K562 (cell line): ENCODE data around the gene SLC30A1. TPM values are rescaled to one million over a fixed set of nuclear protein-coding genes. Genes with fewer than 3 reads are reported as not detected.
A peak's percentile ranks its signal among the peaks of the same experiment; 100 is the strongest.

Experiments used
- ATAC-seq: fragments of 200-7000 bp; cut with Tn5 transposase; 3 replicates; pipeline ENCODE4 v1.9.1; 2020; ENCODE audit warnings: moderate library complexity
- BruUV-seq: library from RNA; stranded (reverse); fragments of 400-500 nt; replicated peaks from 2 replicates; lab custom pipeline; 2021; lab: Mats Ljungman, UMichigan
- CTCF ChIA-PET: fragments of 300-600 bp; formaldehyde crosslinking; extraction: SDS; loops from one replicate; lab custom pipeline; 2021; ENCODE audit warnings: low intra/inter-chr PET ratio; lab: Yijun Ruan, JAX
- POLR2A ChIA-PET: fragments of 300-600, 350-650 bp; sonication (Branson Sonifier 250); formaldehyde crosslinking; extraction: SDS; loops from one replicate; lab custom pipeline; 2021; ENCODE audit warnings: antibody characterized with exemption, inconsistent platforms; lab: Yijun Ruan, JAX
- DNase-seq, 4 experiments: peaks; one replicate each; pipeline versions ENCODE4 v3.0.0 to v3.0.0-alpha.2; 2011 to 2018; ENCODE audit warnings: low spot score in 3 of 4, mixed read lengths in 3 of 4; ENCODE audit errors: extremely low read depth in 1 of 4
- FAIRE-seq: peaks from 2 replicates; lab custom pipeline; 2011; peaks lifted over from hg19 to GRCh38; lab: Jason Lieb, UNC
- H2AFZ ChIP-seq: 2 replicates; pipeline ENCODE4 v1.6.0; 2011; ENCODE audit warnings: low read depth, low read length, control low read depth, inconsistent platforms
- H3K27ac ChIP-seq: fragments of 200-600 bp; 3 replicates; pipeline ENCODE4 v1.8.0; 2011; ENCODE audit warnings: low read depth, mild to moderate bottlenecking, control low read depth, inconsistent platforms, low read length, moderate library complexity, mixed read lengths; ENCODE audit errors: extremely low read depth
- H3K27me3 ChIP-seq, 2 experiments: fragments of 300-600 bp in 1 of 2; 2 replicates in 1 of 2; 3 replicates in 1 of 2; pipeline versions ENCODE4 v1.6.0 to v1.8.0; 2011; ENCODE audit warnings: inconsistent platforms in 2 of 2, low read length in 2 of 2, mild to moderate bottlenecking in 1 of 2, mixed read lengths in 1 of 2, moderate library complexity in 1 of 2; ENCODE audit not compliant: control insufficient read depth in 2 of 2, insufficient read depth in 2 of 2
- H3K36me3 ChIP-seq: fragments of 300-600 bp; 3 replicates; pipeline ENCODE4 v1.8.0; 2011; ENCODE audit warnings: mild to moderate bottlenecking, low read length, inconsistent platforms; ENCODE audit not compliant: control insufficient read depth, insufficient read depth
- H3K4me1 ChIP-seq, 2 experiments: fragments of 200-600 bp in 1 of 2; replicated peaks in 1 of 2; 2 replicates in 1 of 2; 3 replicates in 1 of 2; pipeline versions ENCODE4 v1.5.1 to v1.8.0; 2011; ENCODE audit warnings: inconsistent platforms in 2 of 2, low read length in 2 of 2, mild to moderate bottlenecking in 1 of 2, mixed read lengths in 1 of 2, moderate library complexity in 1 of 2; ENCODE audit not compliant: control insufficient read depth in 2 of 2, insufficient read depth in 2 of 2
- H3K4me2 ChIP-seq: 2 replicates; pipeline ENCODE4 v1.6.1; 2011; ENCODE audit warnings: low read length, control low read depth, inconsistent platforms, mixed read lengths; ENCODE audit not compliant: insufficient read depth
- H3K4me3 ChIP-seq: fragments of 200-600 bp; sonication (generic), shearing (Covaris generic); 2 replicates; pipeline ENCODE4 v1.5.1; 2016; ENCODE audit warnings: control low read depth, inconsistent platforms
- H3K79me2 ChIP-seq: fragments of 200-600 bp; 3 replicates; pipeline ENCODE4 v1.8.0; 2011; ENCODE audit warnings: low read length, inconsistent platforms; ENCODE audit not compliant: control insufficient read depth, insufficient read depth
- H3K9ac ChIP-seq, 2 experiments: 2 replicates each; pipeline versions ENCODE4 v1.6.0 to v1.6.1; 2011; ENCODE audit warnings: low read depth in 2 of 2, low read length in 2 of 2, control low read depth in 1 of 2, inconsistent platforms in 1 of 2, mild to moderate bottlenecking in 1 of 2, mixed read lengths in 1 of 2; ENCODE audit not compliant: insufficient read depth in 1 of 2
- H3K9me1 ChIP-seq: one replicate; pipeline ENCODE4 v1.6.0; 2011; ENCODE audit warnings: inconsistent platforms, mild to moderate bottlenecking, low read length, moderate library complexity; ENCODE audit not compliant: control insufficient read depth, insufficient read depth
- H3K9me3 ChIP-seq: replicated peaks from 2 replicates; pipeline ENCODE4 v1.5.1; 2011; ENCODE audit warnings: low read depth, low read length, inconsistent platforms; ENCODE audit not compliant: control insufficient read depth, insufficient read depth
- H4K20me1 ChIP-seq: replicated peaks from 2 replicates; pipeline ENCODE4 v1.6.1; 2011; ENCODE audit warnings: low read length, inconsistent platforms, mixed read lengths; ENCODE audit not compliant: control insufficient read depth, insufficient read depth
- CBFA2T3 ChIP-seq: fragments of 450-650 bp; IDR thresholded peaks from 2 replicates; pipeline ENCODE4 v1.6.1; 2017
- CREBBP ChIP-seq: IDR thresholded peaks from one replicate; pipeline ENCODE4 v1.6.1; 2012; ENCODE audit warnings: low read depth, mild to moderate bottlenecking, control low read depth, inconsistent platforms, low read length
- CXXC5 ChIP-seq: fragments of 250-450 bp; sonication (Bioruptor Pico); IDR thresholded peaks from 2 replicates; pipeline ENCODE4 v1.8.0; 2022; ENCODE audit warnings: inconsistent platforms, mild to moderate bottlenecking, moderate library complexity
- E2F3 ChIP-seq: fragments of 250-450 bp; sonication (Bioruptor Pico); IDR thresholded peaks from 2 replicates; pipeline ENCODE4 v1.4.0; 2020; ENCODE audit warnings: mild to moderate bottlenecking
- ETS2 ChIP-seq: IDR thresholded peaks from 2 replicates; pipeline ENCODE4 v1.6.1; 2016; ENCODE audit warnings: borderline replicate concordance, missing genetic modification characterization, mild to moderate bottlenecking, moderate library complexity, missing compliant biosample characterization; ENCODE audit not compliant: poor library complexity, severe bottlenecking
- FOXJ3 ChIP-seq: sonication (generic); formaldehyde crosslinking; IDR thresholded peaks from 2 replicates; pipeline ENCODE4 v1.4.0; 2020; ENCODE audit warnings: mild to moderate bottlenecking, missing genetic modification reagents
- MAFF ChIP-seq: IDR thresholded peaks from 2 replicates; pipeline ENCODE4 v1.6.1; 2012; ENCODE audit warnings: low read length, improper control_type of control experiment
- MEF2A ChIP-seq: IDR thresholded peaks from 2 replicates; pipeline ENCODE4 v1.6.1; 2011; ENCODE audit warnings: low read depth, mild to moderate bottlenecking, low read length, moderate library complexity; ENCODE audit not compliant: control insufficient read depth
- POLR2AphosphoS5 ChIP-seq: IDR thresholded peaks from 2 replicates; pipeline ENCODE4 v1.6.1; 2011; ENCODE audit warnings: mild to moderate bottlenecking, low read depth, low read length, moderate library complexity; ENCODE audit not compliant: control insufficient read depth, insufficient read depth
- RAD51 ChIP-seq: fragments of 450-650 bp; IDR thresholded peaks from 2 replicates; pipeline ENCODE4 v1.7.1; 2016; ENCODE audit warnings: low read depth, mild to moderate bottlenecking, borderline replicate concordance
- TGIF2 ChIP-seq: sonication (generic); formaldehyde crosslinking; IDR thresholded peaks from 2 replicates; pipeline ENCODE4 v1.8.1; 2022; ENCODE audit warnings: mild to moderate bottlenecking, missing genetic modification reagents, moderate library complexity
- ZBTB8A ChIP-seq: fragments of 450-650 bp; IDR thresholded peaks from 2 replicates; pipeline ENCODE4 v1.6.1; 2018; ENCODE audit warnings: mild to moderate bottlenecking, moderate library complexity; ENCODE audit not compliant: partially characterized antibody
- ZNF134 ChIP-seq: fragments of 250-450 bp; sonication (Bioruptor Pico); conservative IDR thresholded peaks from 2 replicates; pipeline ENCODE4 v1.4.0; 2020
- ZNF174 ChIP-seq: fragments of 250-450 bp; sonication (Bioruptor Pico); IDR thresholded peaks from 2 replicates; pipeline ENCODE4 v1.4.0; 2020; ENCODE audit warnings: mild to moderate bottlenecking
- ZNF224 ChIP-seq: sonication (generic); formaldehyde crosslinking; IDR thresholded peaks from 2 replicates; pipeline ENCODE4 v1.8.0; 2022; ENCODE audit warnings: mild to moderate bottlenecking, missing genetic modification reagents
- ZNF695 ChIP-seq: fragments of 450-650 bp; formaldehyde crosslinking; IDR thresholded peaks from 2 replicates; pipeline ENCODE4 v1.4.0; 2020; ENCODE audit warnings: mild to moderate bottlenecking, moderate library complexity
- WGBS: fragments of 100-300 bp; shearing (Covaris generic); methylation state at CpG from one replicate; pipeline ENCODE4 v1.1.6; 2016; ENCODE audit warnings: low coverage, mixed read lengths; ENCODE audit not compliant: insufficient coverage; ENCODE audit errors: missing lambda C conversion rate; 5-methylcytosine and 5-hydroxymethylcytosine counted together
- in situ Hi-C: fragments of 300-500 bp; cut with MboI; formaldehyde crosslinking; loops from 4 replicates; pipeline ENCODE4 v1.15.0; 2018; ENCODE audit warnings: inconsistent platforms, mixed read lengths
- intact Hi-C: fragments of 100-400 bp; cut with micrococcal nuclease; formaldehyde crosslinking; loops from 2 replicates; pipeline ENCODE4 v1.14.2; 2022
- polyA plus RNA-seq, 8 experiments: library from polyadenylated mRNA; depleted of rRNA in 4 of 8; stranded (reverse) in 5 of 8; unstranded in 3 of 8; fragments of >200 nt; fragmentation: Nextera tagmentation in 2 of 8; fragmentation: Illumina TruSeq in 1 of 8; extraction: Ambion mirVana in 2 of 8; extraction: Trizol in 1 of 8; gene quantifications; 2 replicates each; pipeline versions ENCODE4 v1.2.1 to v1.2.3, GENCODE V29; 2011 to 2014; ENCODE audit warnings: inconsistent platforms in 1 of 8, missing spikeins in 1 of 8
- total RNA-seq, 7 experiments: library from RNA; depleted of rRNA in 6 of 7; stranded (reverse); fragments of >200 nt in 6 of 7; fragmentation: Illumina TruSeq in 2 of 7; extraction: Trizol in 2 of 7; gene quantifications; 2 replicates each; pipeline versions ENCODE4 v1.2.1 to v1.2.3, GENCODE V29; 2011 to 2021; ENCODE audit warnings: low replicate concordance in 1 of 7
- TF ChIP-seq, protein P1 (sequence below): fragments of 250-450 bp; sonication (Bioruptor Pico); IDR thresholded peaks from 2 replicates; pipeline ENCODE4 v1.8.0; 2022; ENCODE audit warnings: inconsistent platforms, mild to moderate bottlenecking, moderate library complexity, borderline replicate concordance
- TF ChIP-seq, protein P2 (sequence below): fragments of 450-650 bp; IDR thresholded peaks from 2 replicates; pipeline ENCODE4 v1.6.1; 2016; ENCODE audit warnings: borderline replicate concordance

Gene SLC30A1
- total and polyA plus RNA-seq, 9 of the 15 experiments (the other 6 are each of a cell fraction or from before 2014, with no cell fraction given) = 4.1 to 14.4 (median 6.6) TPM

DNA sequence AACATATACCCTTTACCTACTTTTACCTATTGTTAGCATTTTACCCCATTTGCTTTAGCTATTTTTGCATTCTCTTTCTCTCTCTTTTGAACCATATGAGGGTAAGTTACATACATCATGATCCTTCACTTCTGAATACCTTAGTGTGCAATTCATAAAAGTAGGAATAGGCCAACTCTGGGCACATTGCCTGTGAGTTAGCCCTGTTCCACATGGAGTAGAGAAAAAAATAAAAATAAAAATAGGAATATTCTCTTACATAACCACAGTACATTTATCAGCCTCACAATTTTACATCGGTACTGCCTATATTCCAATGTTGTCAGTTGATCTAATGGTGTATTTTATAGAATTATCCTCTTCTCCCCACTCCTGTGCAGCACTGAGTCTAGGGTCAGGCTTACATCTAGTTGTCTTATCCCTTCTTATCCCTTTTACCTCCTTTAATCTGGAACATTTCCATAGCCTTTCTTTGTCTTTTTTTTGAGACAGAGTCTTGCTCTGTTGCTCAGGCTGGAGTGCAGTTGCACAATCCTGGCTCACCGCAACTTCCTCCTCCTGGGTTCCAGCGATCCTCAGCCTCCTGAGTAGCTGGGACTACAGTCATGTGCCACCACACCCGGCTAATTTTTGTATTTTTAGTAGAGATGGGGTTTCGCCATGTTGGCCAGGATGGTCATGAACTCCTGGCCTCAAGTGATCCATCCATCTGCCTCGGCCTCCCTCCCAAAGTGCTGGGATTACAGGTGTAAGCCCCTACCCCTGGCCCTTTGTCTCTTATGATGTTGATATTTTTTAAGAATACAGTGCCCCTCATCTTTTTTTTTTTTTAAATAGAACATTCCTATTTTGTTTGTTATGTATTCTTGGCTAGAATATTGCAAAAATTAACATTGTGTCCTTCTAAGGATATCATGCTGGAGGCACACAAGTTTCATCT is 11.1 kb upstream of the SLC30A1 start:
- FAIRE-seq (peak; percentile 66), DNase-seq (peak in 1 of 4 experiments; percentile 54), ATAC-seq (peak; percentile 73)
- no peaks in the 10 kb centered on the region for H3K79me2 ChIP-seq
- H3K4me1 ChIP-seq = peaks cover 3 to 17% of the 10 kb centered on the region in 2 experiments; a peak in 3 of 5 replicates
- POLR2A ChIA-PET = interaction anchor here (0.7 to 2.4 kb wide), 4 partner anchors 10 to 16 kb away, joined by 3 to 16 read pairs (median 4); partner anchors contain the start of gene SLC30A1
- H3K36me3 ChIP-seq = no peaks in the 10 kb centered on the region
- H3K9ac ChIP-seq = no peak overlapping the region
- no peaks in the 10 kb centered on the region for H4K20me1 ChIP-seq
- CTCF ChIA-PET = no interaction called here
- H3K9me1 ChIP-seq = no peaks in the 10 kb centered on the region
- no peaks in the 10 kb centered on the region for H3K27me3 ChIP-seq
- in situ Hi-C loops (no loop called here), intact Hi-C loops (no loop called here)
- WGBS = 41% methylated on average over 6 of the region's 6 CpGs
- H3K4me3 ChIP-seq = no peak overlapping the region
- no peaks in the 10 kb centered on the region for H3K9me3 ChIP-seq
- BruUV-seq = no TSS peak
- no peak overlapping the region; the same call in 2 of the 3 replicates for H3K27ac ChIP-seq
- H3K4me2 ChIP-seq = no peak overlapping the region
- H2AFZ ChIP-seq = peak overlapping the region; percentile 65
- TF ChIP-seq CXXC5 (CRISPR knock-in tag) (0 out of 2 replicates have a peak, but pooled peaks have one; percentile 12), CBFA2T3 (no peak), ETS2 (tag) (no peak), ZNF174 (CRISPR knock-in tag) (no peak), ZNF134 (no peak), MAFF (no peak), E2F3 (CRISPR knock-in tag) (no peak), MEF2A (no peak), RAD51 (no peak), FOXJ3 (CRISPR knock-in tag) (no peak), ZBTB8A (no peak), ZNF695 (CRISPR knock-in tag) (no peak), POLR2AphosphoS5 (no peak), TGIF2 (no peak), ZNF224 (CRISPR knock-in tag) (no peak), CREBBP (no peak)
- TF ChIP-seq, protein P1, sequence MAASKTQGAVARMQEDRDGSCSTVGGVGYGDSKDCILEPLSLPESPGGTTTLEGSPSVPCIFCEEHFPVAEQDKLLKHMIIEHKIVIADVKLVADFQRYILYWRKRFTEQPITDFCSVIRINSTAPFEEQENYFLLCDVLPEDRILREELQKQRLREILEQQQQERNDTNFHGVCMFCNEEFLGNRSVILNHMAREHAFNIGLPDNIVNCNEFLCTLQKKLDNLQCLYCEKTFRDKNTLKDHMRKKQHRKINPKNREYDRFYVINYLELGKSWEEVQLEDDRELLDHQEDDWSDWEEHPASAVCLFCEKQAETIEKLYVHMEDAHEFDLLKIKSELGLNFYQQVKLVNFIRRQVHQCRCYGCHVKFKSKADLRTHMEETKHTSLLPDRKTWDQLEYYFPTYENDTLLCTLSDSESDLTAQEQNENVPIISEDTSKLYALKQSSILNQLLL (CRISPR knock-in tag) = no peak
- TF ChIP-seq, protein P2, sequence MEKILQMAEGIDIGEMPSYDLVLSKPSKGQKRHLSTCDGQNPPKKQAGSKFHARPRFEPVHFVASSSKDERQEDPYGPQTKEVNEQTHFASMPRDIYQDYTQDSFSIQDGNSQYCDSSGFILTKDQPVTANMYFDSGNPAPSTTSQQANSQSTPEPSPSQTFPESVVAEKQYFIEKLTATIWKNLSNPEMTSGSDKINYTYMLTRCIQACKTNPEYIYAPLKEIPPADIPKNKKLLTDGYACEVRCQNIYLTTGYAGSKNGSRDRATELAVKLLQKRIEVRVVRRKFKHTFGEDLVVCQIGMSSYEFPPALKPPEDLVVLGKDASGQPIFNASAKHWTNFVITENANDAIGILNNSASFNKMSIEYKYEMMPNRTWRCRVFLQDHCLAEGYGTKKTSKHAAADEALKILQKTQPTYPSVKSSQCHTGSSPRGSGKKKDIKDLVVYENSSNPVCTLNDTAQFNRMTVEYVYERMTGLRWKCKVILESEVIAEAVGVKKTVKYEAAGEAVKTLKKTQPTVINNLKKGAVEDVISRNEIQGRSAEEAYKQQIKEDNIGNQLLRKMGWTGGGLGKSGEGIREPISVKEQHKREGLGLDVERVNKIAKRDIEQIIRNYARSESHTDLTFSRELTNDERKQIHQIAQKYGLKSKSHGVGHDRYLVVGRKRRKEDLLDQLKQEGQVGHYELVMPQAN = no peak
